GM18520 (cell line): ENCODE results near the gene PCNX2.
"Not testable (repeated sequence)": the region's sequence is repeated elsewhere in the genome, so short reads cannot be mapped to it uniquely, and the experiment has no call there.

Experiments
- ATAC-seq: cut with Tn5 transposase; IDR thresholded peaks from one replicate; pipeline ENCODE4 v1.9.1; 2021; ENCODE audit not compliant: unreplicated experiment

PCNX2 gene

DNA sequence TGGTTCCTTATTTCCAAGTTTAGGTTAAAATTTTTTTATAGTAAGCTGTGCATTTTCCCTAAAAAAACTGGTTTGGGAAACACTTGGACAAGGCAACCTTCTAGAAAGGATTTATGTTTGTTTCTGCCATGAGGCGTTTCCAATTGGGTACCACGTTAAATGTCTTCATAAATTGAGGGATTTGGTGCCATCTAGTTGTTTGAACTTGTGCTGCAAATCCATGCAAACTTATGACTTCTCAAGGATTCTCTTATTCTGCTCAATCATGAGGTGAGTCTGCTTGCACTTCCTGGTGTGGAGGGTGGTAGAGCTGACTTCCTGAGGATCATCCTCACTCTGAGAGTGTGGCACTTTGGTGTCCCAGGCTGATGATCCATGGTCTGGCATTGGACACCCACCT, 123.3 kb downstream of the PCNX2 start:
- ATAC-seq: no peak

DNA sequence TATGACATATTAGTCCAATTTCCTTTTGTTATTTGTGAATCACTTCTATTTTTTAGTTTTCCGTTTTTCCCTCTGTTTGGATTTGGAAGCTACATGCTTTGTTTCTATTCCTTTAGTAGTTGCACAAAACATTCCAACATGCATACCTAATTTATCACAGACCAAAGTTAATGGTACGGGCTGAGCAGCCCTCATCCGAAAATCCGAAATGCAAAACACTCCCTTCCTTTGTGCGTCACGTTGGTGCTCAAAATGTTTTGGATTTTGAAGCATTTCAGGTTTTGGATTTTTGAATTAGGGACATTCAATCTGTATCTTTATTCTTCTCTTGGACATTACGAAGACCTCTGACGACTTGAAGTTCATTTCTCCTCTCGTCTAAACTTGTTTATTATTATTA, 124.8 kb downstream of the PCNX2 start:
- ATAC-seq: no peak

DNA sequence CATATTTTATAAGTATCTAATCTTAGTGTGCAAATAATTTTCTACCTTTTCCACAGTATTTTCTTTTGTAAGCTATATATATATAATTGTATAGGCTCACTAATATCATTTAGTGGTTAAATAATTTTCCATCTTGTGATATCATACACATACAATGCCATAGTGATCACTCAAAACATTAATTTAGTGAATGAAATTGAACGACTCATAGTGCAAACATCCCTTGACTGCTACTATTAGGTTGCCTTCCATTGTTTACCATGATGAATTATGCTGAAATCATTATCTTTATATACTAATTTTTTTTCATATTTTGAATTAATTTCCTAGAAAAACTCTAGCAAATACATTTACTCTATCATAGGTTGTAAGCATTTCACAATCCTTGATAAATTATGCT, 127.1 kb downstream of the PCNX2 start:
- no peak for ATAC-seq

DNA sequence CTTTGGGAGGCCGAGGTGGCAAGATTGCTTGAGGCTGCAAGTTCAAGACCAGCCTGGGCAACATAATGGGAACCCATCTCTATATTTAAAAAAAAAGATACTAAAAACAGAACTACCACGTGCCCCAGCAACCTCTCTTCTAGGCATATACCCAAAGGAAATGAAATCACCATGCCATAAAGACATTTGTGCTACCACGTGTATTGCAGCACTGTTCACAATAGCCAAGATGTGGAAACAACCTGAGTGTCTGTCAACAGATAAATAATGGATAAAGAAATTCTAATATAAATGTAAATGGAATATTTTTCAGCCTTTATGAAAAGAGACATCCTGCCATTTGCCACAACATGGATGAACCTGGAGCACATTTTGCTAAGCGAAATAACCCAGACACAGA, 128.6 kb downstream of the PCNX2 start:
- no peak for ATAC-seq

DNA sequence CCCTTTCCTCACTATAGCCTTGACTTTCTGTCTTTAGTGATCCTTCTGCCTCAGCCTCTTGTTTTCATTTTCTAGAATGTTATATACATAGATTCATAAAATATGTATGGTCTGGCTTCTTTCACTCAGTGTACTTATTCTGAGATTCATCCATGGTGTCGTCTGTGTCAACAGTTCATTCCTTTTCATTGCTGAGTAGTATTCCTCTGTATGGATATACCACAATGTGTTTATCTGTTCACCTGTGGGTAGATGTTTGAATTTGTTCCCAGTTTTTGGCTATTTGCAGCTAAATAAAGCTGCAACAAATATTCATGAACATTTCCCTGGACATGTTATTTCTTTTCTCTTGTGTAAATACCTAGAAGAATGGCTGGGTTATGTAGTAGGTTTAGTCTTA, 131.8 kb downstream of the PCNX2 start:
- ATAC-seq: no peak

DNA sequence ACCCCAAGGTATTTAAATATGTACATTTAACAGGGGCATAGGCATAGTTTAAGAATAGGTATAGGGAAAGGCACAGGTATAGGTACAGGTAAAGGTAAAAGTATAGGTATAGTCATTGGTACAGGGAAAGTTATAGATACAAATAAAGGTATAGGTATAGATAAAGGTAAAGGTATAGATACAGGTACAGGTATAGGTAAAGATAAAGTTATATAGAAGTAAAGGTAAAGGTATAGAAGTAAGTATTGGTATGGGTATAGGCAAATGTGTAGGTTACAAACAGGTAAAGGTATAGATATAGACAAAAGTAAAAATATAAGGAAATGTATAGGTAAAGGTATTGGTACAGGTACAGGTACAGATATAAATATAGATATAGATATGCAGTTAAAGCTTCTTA, 137.2 kb downstream of the PCNX2 start:
- no peak for ATAC-seq

DNA sequence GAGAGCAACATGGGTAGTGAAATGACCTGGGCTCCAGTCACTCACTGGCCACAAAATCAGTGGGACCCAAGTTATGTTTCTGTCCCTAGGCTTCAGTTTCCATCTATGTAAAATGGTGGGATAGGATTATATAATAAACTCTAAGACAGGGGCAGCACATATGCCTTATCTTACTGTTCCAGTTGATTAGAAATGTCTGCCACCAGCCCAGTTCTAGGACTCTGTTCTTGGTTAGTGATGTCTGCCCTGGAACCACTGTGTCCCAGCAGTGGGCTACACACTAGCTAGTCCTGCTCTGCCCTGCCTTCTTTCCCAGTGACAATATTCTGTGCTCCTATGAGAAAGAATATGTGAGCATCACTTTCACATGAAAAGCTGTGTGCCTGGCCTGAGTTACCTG, 138.3 kb downstream of the PCNX2 start:
- ATAC-seq: no peak

DNA sequence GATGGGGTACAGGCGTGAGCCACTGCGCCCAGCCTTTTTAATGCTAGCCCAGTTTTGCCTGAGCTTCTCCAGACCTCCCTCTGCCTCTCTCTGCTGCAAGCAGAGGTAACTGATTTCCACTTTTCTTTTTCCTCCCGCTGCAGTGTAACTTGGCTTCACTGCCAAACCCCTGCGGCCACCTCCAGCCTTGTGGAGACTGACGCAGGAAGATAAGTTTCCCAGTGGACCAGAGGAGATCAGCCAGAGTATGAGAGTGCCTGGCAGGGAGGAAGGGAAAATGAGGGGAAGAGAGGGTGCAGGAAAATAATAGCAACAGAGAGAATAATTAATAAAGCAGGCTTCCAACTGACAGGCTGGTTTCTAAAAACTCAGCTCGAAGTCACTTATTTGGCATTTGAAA, 143.7 kb downstream of the PCNX2 start:
- no peak for ATAC-seq

DNA sequence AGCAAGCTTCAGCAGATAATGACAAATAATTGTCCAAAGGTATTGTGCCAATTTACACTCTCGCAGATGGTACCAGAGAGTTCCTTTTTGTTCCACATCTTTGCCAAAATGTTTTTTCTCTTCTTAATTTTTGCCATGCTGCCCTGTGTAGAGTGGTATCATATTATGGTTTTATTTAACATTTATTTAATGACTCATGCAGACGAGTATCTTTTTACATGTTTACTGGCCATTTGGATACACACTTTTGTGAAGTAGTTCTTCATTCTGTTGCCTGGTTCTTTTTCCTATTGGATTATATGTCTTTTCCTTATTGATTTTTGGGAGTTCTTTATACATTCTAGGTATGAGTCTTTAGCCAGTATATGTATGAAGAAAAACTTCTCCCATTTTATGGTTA, 151.1 kb downstream of the PCNX2 start:
- no peak for ATAC-seq

DNA sequence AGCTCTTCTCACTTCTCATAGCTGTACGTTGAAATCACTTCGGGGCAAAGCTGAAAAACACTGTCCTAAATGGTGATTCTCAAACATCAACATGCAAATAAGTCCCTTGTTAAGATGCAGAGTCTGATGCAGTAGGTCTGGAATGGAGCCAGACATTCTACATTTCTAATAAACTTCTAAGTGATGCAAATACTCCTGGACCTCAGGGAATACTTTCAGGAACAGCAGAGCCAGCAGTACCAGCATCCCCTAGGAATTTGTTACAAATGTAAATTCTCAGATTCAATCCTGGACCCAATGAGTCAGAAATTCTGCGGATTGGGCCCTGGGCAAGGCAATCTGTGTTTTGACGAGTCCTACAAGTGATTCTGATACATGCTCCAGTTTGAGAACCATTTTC, 152.3 kb downstream of the PCNX2 start:
- ATAC-seq: no peak

DNA sequence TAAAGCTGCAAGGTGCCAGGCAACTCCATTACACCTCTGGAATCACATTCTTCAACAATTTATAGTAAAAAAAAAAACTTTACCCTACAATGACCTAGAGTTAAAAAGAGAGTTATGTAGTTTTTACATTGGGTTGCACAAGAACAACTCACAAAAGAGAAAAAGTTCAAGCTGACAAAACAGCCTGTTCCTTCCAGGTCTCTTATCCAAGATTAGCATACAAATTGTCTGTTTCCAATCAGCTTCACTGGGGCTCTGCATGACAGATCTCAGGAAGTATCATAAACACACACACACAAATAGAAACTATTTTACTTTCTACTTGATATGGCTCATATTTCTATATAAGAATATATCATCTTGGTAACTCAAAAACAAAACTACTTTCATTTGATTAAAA, 154.6 kb downstream of the PCNX2 start:
- ATAC-seq: no peak

DNA sequence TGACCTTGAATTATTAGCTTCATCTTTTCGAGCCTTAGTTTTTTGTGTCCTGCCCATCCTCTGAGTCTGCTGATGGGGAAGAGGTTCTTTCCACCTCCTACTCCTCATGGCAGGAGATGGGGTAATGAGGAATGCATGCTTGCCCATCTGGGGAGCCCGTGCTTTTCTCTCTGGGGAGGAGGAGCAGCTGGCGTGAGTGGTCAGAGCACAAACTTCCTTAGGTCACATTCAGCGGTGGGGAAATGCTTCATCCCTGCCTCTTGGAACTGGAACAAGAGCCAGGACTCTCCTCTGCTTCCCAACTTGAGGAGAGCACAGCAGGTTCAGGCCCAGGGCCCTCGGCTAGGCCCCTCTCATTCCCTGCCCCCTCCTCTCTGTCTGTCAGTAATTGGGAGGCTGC, 155.0 kb downstream of the PCNX2 start:
- ATAC-seq: no peak

DNA sequence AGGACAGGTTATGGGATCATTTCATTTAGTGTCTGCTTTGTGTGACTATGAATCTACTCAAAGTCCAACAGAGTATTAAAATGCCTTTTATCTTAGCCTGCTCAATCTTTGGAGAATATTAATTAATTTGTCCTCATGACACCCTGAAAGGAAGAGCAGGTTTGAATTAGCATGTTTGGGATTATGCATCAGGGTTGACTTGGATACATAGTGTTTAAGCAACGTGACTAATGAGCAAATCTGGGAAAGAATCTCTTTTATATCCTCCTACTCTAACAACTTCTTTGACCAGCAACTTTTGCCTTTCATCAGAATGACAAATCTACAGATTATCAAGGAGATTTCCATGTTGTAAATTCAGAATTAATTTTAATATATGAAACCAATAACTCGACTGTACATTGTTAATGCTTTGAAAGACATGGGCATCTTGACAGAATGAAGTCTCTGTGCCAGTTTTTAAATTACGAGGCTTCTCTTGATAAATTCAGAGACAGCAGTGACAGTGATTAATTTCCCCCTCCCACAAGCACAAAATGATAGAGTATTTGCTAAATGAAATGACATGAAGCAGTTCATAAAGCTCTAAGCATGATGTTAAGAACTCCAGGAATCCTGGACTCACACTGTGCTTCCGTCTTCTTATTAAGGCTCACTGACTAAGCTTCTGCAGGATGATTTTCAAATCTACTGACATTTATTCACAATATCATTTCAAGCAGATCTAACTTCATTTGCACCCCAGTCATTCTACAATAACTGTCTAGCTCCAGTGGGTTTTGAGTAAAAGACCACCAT, 156.5 kb downstream of the PCNX2 start:
- ATAC-seq: no peak

DNA sequence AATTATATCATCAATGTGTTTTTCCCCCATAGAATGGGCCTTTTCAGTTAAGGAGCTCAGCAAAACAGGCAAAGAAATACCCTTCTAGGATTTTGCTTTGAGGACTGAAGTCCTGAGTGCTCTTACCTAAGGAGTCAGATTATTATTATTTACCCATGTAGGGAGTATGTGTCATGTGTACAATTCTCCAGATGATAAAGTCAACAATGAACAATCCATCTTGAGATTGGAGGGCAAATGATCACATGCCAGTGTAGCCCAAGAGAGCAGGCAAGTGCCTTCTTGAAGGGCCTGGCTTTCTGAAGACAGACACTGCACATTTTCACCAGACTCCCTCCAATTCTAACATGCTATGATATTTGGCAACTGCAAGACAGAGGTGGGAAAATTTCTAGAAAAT, 159.7 kb downstream of the PCNX2 start:
- ATAC-seq: no peak

DNA sequence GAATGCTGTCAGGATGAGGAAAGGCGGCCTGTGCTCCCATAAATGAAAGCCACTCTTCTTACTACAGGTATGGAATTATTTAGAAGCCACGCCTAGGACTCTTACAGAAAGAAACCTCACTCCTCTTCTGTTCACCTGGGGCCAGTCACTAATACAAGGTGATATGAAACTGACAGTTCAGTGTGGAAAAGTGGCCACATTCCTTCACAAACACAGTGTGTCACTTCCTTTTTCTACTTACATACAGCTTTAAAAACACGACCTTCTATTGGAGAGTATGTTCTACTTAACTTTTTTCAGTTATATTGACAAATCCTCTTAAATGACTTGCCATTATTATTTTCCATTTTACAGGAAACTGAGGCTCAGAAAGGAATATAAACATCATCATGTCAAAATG, 163.1 kb downstream of the PCNX2 start:
- ATAC-seq: no peak

DNA sequence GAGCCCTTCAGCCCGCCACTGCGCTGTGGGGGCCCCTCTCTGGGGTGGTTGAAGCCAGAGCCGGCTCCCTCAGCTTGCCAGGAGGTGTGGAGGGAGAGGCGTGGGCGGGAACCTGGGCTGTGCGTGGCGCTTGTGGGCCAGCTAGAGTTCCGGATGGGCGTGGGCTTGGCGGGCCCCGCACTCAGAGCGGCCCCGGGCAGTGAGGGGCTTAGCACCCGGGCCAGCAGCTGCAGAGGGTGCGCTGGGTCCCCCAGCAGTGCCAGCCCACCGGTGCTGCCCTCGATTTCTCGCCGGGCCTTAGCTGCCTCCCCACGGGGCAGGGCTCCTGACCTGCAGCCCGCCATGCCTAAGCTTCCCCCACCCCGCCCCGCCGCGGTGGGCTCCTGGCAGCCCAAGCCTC, 166.5 kb downstream of the PCNX2 start:
- not testable (repeated sequence) for ATAC-seq

DNA sequence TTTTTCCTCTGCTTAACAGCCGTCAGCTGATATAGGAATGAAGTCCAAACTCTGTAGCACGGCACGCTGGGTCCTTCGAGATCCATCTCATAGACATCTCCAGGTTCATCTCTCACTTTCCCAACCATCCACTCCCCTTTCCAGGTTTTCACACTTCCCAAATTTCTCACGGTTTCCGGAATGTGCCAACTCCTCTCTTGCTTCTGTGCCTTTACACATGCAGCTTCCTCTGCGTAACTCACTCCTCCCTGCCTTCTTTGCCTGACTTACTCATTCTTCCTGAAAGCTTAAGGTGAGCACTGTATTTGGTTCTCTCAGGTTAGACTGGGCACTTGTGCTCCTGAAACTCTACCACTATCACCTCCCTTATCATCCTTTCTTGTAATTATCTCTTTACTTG, 168.4 kb downstream of the PCNX2 start:
- no peak for ATAC-seq

DNA sequence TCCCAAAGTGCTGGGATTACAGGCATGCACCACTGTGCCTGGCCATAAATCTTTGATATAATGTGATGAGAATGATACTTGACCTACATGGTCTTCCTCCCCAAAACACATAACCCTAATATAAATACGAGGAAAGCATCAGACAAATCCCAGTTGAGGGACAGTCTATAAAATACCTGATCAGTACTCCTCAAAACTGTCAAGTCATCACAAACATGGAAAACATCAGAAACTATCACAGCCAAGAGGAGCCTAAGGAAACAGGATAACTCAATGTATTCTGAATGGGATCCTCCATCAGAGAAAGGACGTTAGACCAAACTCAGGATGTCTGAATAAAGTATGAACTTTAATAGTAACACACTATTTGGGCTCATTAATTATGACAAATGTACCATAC, 172.7 kb downstream of the PCNX2 start:
- ATAC-seq: no peak

DNA sequence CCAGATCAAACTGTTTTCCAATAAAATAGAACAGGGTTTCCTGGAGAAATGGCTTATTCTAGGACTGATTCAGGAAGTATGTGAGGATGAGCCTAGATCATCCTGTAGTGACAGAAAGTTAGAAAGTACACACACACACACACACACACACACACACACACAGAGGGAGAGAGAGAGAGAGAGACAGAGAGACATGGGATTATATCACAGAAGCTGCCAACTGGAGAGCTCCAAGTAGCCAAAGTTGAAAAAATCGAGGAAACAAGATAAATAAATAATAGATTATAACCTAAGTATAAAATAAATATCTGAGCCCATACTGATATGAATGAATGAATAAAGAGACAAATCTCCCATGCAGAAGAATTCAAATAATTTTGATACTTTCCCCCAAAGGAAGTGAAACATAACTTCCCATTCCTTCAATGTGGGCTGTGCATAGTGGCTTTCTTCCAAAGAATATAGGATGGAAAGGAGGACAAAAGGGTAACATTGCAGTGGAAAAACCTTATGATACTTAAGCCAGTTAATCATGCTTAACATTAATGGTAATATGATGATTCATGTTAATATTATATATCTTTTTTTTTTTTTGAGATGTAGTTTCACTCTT, 173.5 kb downstream of the PCNX2 start:
- ATAC-seq: no peak

DNA sequence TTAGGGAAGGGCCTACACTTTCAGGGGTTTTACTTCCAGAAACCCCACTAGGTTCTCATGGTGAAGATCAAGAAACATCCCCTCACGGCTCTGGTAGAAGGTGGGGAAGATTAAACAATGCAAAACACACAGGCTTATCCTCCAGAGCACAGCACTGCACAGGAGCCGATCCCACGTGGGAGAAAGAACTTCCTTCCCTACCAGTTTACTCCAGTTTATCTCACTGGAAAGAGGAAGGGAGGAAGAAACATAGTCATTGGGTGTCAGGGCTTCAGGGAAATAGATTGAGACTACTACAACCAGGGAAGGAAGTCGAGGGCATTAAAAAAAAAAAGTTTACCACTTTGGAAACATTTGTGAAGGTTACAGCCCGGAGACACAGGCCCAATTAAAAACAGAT, 180.7 kb downstream of the PCNX2 start:
- no peak for ATAC-seq

DNA sequence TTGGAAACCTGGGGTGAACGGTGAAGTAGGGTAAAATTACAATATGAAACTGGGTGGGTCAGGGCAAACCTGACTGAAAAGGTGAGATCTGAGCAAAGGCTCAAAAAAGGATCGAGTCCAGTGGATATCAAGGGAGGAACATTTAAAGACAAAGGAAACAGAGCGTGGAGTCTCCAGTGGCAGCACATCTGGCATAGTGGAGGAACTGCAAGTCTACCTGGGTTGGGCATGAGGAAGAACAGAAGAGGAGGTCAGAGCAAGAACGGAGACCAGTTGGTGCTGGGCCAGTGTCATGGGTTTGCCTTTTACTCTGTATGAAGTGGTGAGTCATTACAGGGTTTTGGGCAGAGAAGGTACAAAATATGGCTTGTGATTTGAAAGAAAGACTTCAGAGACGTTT, 181.4 kb downstream of the PCNX2 start:
- no peak for ATAC-seq

DNA sequence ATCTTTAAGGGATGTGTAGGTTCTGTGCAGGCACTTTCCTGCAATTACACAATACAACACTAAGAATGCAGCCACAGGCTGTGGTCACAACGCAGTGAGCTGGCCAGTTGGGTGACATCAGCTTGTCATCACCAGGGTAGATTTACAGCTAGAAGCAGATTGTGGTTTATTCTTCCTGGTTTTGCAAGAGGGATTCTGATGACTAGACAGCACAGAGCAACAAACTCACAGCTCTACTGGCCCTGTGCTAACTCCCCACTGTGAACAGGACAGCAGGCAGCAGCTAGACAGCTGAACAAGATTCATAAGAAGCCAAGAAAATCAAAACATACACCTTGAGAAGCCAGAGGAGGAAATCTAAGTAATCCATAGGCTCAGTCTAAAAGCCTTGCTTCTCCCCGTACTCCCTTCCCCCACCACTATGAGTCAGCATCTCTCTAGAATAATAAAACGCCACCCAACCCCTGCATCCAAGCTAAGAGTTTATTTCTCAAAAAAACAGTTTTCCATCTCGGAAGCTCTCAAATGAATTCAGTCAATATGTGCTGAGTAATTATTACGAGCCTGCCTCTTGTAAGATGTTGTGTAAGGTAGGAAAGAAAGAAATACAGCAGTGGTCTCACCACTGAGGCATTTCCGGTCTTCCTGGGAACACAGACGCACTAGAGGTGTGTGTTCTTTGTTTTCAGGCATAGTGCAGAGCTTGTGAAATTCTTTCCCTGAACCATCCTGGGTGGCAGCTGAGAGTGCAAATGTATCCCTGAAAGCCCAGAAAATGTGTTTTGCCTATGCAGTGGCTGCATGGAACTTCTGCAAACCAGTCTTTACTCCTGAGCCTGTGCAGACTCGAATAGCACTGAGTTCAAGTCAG, 182.3 kb downstream of the PCNX2 start:
- ATAC-seq: peak; percentile 68
